MCF 10A (cell line): Measurements from ENCODE around the gene SLC9B2. TPM values are rescaled to one million over a fixed set of nuclear protein-coding genes. Genes with fewer than 3 reads are reported as not detected.
A peak's percentile ranks its signal among the peaks of the same experiment; 100 is the strongest.

Source experiments
- BruUV-seq: library from RNA; stranded (reverse); fragments of 400-500 nt; replicated peaks from 2 replicates; lab custom pipeline; 2021; lab: Mats Ljungman, UMichigan
- CTCF ChIA-PET: fragments of 300-600 bp; sonication (Branson Sonifier 250); formaldehyde crosslinking; extraction: SDS; loops from one replicate; lab custom pipeline; 2021; ENCODE audit warnings: antibody characterized with exemption, inconsistent platforms; lab: Yijun Ruan, JAX
- POLR2A ChIA-PET: fragments of 300-600, 350-650 bp; sonication (Branson Sonifier 250); formaldehyde crosslinking; extraction: SDS; loops from one replicate; lab custom pipeline; 2020; ENCODE audit warnings: antibody characterized with exemption, inconsistent platforms; lab: Yijun Ruan, JAX
- DNase-seq: peaks from one replicate; pipeline ENCODE4 v3.0.0-alpha.2; 2018; ENCODE audit not compliant: unreplicated experiment
- H3K27ac Mint-ChIP-seq: one replicate; pipeline ENCODE4 v1.8.0; 2022; ENCODE audit warnings: mild to moderate bottlenecking, low read depth, mixed read lengths; ENCODE audit not compliant: unreplicated experiment
- H3K27me3 Mint-ChIP-seq: one replicate; pipeline ENCODE4 v1.8.0; 2022; ENCODE audit warnings: mixed read lengths; ENCODE audit not compliant: insufficient read depth, unreplicated experiment
- H3K36me3 Mint-ChIP-seq: one replicate; pipeline ENCODE4 v1.8.0; 2022; ENCODE audit warnings: mild to moderate bottlenecking, moderate library complexity, mixed read lengths; ENCODE audit not compliant: insufficient read depth, unreplicated experiment
- H3K4me1 Mint-ChIP-seq: one replicate; pipeline ENCODE4 v1.8.0; 2022; ENCODE audit warnings: mixed read lengths; ENCODE audit not compliant: insufficient read depth, unreplicated experiment
- H3K4me3 Mint-ChIP-seq: one replicate; pipeline ENCODE4 v1.8.0; 2022; ENCODE audit warnings: mild to moderate bottlenecking, moderate library complexity, mixed read lengths; ENCODE audit not compliant: unreplicated experiment
- H3K9me3 Mint-ChIP-seq: one replicate; pipeline ENCODE4 v1.8.0; 2022; ENCODE audit warnings: mixed read lengths; ENCODE audit not compliant: unreplicated experiment
- CTCF ChIP-seq: fragments of 200-600 bp; IDR thresholded peaks from one replicate; pipeline ENCODE4 v1.8.0; 2022; ENCODE audit warnings: antibody characterized with exemption, mild to moderate bottlenecking; ENCODE audit not compliant: unreplicated experiment
- intact Hi-C: fragments of 100-400 bp; cut with micrococcal nuclease; formaldehyde crosslinking; loops from 2 replicates; pipeline ENCODE4 v1.14.1; 2022
- total RNA-seq: library from RNA; stranded (reverse); gene quantifications from 2 replicates; pipeline ENCODE4 v1.2.3, GENCODE V29; 2022

Gene SLC9B2
- total RNA-seq, 1 experiment from 2014 or later, result 28.7 TPM

GRCh38 chr4:103104886-103105285 lies 28.3 kb upstream of the SLC9B2 start:
- H3K27ac Mint-ChIP-seq, result no peak overlapping the region
- peaks cover 9% of the 10 kb centered on the region for H3K36me3 Mint-ChIP-seq
- H3K4me3 Mint-ChIP-seq, result no peak overlapping the region
- BruUV-seq, result no TSS peak
- no peaks in the 10 kb centered on the region for H3K27me3 Mint-ChIP-seq
- no peak for DNase-seq
- peaks cover 2% of the 10 kb centered on the region for H3K4me1 Mint-ChIP-seq
- ChIA-PET POLR2A (no interaction called here), CTCF (no interaction called here)
- no peak for TF ChIP-seq CTCF
- no peaks in the 10 kb centered on the region for H3K9me3 Mint-ChIP-seq
- intact Hi-C loops, result no loop called here

GRCh38 chr4:103100691-103101090 lies 24.1 kb upstream of the SLC9B2 start:
- Mint-ChIP-seq H3K9me3 (no peaks in the 10 kb centered on the region), H3K4me1 (peaks cover 16% of the 10 kb centered on the region), H3K27ac (no peak overlapping the region), H3K36me3 (peaks cover 10% of the 10 kb centered on the region), H3K27me3 (no peaks in the 10 kb centered on the region), H3K4me3 (no peak overlapping the region)
- POLR2A ChIA-PET, result interaction anchor here (1.2 to 3.6 kb wide), 5 partner anchors 8 to 670 kb away, joined by 3 to 19 read pairs (median 10); partner anchors contain the start of gene UBE2D3
- no peak for DNase-seq
- intact Hi-C loops, result no loop called here
- BruUV-seq, result no TSS peak
- TF ChIP-seq CTCF, result no peak
- CTCF ChIA-PET, result interaction anchor here (0.6 to 4.7 kb wide), 14 partner anchors 9 to 835 kb away, joined by 3 to 57 read pairs (median 4); partner anchors contain the start of gene SLC9B2

GRCh38 chr4:103099691-103100392 lies 23.3 kb upstream of the SLC9B2 start, which contains the start of gene BDH2:
Gene BDH2, minus strand, starts transcription at chr4:103099834. Its CDS starts 3,580 bp downstream, at chr4:103096254.
- Mint-ChIP-seq H3K4me3 (peak within 1 kb of the TSS; percentile 88), H3K36me3 (peaks cover 10% of the 10 kb centered on the region), H3K27ac (peak within 1 kb of the TSS; percentile 90), H3K4me1 (peaks cover 16% of the 10 kb centered on the region), H3K27me3 (no peaks in the 10 kb centered on the region), H3K9me3 (no peaks in the 10 kb centered on the region)
- DNase-seq, result peak; percentile 96
- POLR2A ChIA-PET, result interaction anchor here (0.7 to 3.6 kb wide), 14 partner anchors 9 to 671 kb away, joined by 3 to 20 read pairs (median 5); partner anchors contain the start of genes CISD2, MANBA, SLC9B1 and SLC9B2
- peak; percentile 59 for TF ChIP-seq CTCF
- BruUV-seq, result no TSS peak
- CTCF ChIA-PET, result interaction anchor here (0.5 to 4.7 kb wide), 36 partner anchors 8 to 1818 kb away, joined by 3 to 57 read pairs (median 4); partner anchors contain the start of gene SLC9B2
- intact Hi-C loops, result loop anchor here (2.0 to 5.0 kb wide), 2 partner anchors 479 to 753 kb away; partner anchors contain the start of gene SLC39A8
